Measurements from ENCODE around the gene ADGRG4.

DNA sequence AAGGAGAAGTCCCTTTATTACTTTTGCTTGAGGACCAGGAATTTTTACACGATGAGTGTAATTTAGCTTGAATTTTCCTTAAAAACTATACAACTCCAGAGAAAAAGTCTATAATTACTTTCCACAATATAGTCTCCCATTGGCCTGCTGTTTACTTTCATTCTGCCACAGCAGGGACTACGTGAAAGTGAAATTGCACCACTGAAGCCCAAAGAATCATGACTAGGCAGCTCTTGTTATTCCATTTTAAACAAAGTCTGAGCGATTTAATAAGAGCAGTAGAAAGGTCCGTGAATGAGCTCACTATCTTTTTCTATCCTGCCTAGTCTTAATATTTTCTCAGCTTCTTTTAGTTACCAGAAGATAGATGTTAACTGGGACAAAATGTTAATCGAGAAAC, 68.6 kb downstream of the ADGRG4 start:
- TF ChIP-seq SMC3 (conservative IDR thresholded peaks at IDR 0.05; ENCODE audit: poor library complexity) = no peak
- TF ChIP-seq CTCF (IDR thresholded peaks at IDR 0.05; ENCODE audit: poor library complexity, severe bottlenecking) = no peak
- TF ChIP-seq EP300 (conservative IDR thresholded peaks at IDR 0.05; ENCODE audit: poor library complexity, severe bottlenecking) = no peak
- no peak for TF ChIP-seq RAD21 (conservative IDR thresholded peaks at IDR 0.05)
- no peak for TF ChIP-seq TAF1 (IDR thresholded peaks at IDR 0.05; ENCODE audit: low read depth)
- TF ChIP-seq POLR2AphosphoS5 (IDR thresholded peaks at IDR 0.05) = no peak
